ENCODE results near the gene CACNG7.

Gene CACNG7

DNA sequence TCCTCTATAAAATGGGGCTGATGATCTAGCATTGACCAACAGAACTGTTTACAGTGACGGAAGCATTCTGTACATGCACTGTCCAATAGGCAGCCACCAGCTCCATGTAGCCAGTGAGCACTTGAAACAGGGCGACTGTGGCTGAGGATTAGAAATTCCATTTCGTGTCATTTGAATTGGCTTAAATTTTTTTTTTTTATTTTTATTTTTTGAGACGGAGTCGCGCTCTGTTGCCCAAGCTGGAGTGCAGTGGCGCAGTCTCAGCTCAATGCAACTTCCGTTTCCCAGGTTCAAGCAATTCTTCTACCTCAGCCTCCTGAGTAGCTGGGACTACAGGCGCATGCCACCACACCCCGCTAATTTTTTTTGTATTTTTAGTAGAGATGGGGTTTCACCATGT lies 24.0 kb upstream of the CACNG7 start:
- TF ChIP-seq ZFX (IDR thresholded peaks at IDR 0.05; ENCODE audit: borderline replicate concordance): no peak
- TF ChIP-seq, protein P1, sequence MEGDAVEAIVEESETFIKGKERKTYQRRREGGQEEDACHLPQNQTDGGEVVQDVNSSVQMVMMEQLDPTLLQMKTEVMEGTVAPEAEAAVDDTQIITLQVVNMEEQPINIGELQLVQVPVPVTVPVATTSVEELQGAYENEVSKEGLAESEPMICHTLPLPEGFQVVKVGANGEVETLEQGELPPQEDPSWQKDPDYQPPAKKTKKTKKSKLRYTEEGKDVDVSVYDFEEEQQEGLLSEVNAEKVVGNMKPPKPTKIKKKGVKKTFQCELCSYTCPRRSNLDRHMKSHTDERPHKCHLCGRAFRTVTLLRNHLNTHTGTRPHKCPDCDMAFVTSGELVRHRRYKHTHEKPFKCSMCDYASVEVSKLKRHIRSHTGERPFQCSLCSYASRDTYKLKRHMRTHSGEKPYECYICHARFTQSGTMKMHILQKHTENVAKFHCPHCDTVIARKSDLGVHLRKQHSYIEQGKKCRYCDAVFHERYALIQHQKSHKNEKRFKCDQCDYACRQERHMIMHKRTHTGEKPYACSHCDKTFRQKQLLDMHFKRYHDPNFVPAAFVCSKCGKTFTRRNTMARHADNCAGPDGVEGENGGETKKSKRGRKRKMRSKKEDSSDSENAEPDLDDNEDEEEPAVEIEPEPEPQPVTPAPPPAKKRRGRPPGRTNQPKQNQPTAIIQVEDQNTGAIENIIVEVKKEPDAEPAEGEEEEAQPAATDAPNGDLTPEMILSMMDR (IDR thresholded peaks at IDR 0.05): no peak
- no peak overlapping the region for H3K27ac ChIP-seq

DNA sequence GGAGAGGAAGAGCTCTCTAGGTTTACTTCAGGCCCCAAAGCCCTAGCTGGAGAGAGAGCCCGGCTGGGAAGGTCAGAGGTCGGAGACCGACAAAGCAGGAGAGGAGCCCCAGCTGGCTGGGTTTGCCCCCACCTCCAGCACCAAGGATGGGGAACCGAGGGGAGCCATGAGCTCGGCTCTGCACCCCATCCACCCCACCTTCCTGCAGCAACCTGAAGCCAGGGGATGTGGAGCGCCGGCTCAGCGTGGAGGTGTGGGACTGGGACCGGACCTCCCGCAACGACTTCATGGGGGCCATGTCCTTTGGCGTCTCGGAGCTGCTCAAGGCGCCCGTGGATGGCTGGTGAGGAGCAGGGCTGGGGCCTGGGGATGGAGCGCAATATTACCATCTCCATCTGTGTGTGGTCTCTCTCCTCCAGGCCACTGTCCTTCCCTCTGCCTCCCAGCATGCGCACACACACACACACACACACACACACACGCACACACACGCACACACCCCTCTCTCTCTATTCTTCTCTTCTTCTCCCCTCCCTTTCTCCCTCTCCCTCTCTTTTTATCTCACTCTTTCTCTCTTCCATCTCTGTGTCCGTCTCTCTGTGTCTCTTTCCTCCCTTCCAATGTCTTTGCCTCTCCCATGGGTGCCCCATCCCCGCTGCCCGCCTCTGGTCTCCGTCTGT lies 16.6 kb upstream of the CACNG7 start:
- no peak for TF ChIP-seq ZFX (IDR thresholded peaks at IDR 0.05; ENCODE audit: borderline replicate concordance)
- no peak overlapping the region for H3K27ac ChIP-seq

DNA sequence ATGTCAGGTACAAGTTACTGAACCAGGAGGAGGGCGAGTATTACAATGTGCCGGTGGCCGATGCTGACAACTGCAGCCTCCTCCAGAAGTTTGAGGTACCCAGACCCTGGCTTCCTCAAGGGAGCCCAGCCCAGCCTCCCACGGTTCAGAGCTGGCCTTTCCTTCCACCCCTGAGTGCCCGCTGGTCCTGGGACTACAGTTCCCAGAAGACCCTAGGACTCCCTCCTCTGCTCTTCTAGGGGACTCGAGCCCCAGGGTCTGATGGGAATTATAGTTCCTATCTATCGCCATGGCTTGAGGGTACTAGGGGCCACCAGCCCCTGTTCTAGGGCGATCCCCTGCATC lies 16.1 kb upstream of the CACNG7 start:
- H3K27ac ChIP-seq: no peak overlapping the region
- TF ChIP-seq, protein P1 (IDR thresholded peaks at IDR 0.05): no peak
- no peak for TF ChIP-seq ZFX (IDR thresholded peaks at IDR 0.05; ENCODE audit: borderline replicate concordance)

DNA sequence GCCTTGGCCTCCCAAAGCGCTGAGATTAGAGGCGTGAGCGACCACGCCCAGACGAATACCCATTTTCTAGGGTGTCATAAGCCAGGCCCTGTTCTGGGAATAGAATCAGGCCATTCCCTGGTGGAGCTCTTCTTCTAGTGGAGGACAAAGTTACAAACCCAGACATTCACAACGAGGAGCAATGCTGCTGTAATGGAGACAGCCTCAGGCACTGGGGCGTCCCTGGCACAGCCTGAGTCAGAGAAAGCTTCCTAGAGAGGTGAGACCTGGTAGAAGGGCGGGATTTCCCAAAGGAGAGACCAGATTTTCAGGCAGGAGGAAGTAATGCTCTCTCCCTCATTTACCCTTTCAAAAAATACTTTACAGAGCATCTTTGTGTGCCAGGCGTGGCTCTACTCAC lies 14.4 kb upstream of the CACNG7 start:
- H3K27ac ChIP-seq: no peak overlapping the region
- TF ChIP-seq ZFX (IDR thresholded peaks at IDR 0.05; ENCODE audit: borderline replicate concordance): no peak
- TF ChIP-seq, protein P1 (IDR thresholded peaks at IDR 0.05): no peak

DNA sequence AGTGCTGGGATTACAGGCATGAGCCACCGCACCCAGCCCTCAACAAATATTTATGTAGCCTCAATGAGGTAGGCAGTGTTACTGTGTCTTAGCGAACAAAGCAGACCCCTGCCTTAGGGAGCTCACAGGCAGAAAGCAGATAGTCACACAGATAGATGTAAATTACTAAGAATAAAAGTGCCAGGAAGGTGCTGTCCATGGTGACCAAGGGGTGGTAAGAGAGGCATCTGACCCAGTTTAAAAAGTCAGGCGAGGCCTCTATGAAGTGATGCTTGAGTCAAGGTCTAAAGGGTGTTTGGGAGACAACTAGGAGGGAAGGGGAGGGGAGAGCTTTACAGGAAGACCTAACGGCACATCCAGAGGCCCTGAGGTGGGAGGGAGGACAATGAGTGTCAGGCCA lies 12.4 kb upstream of the CACNG7 start:
- no peak overlapping the region for H3K27ac ChIP-seq
- TF ChIP-seq, protein P1 (IDR thresholded peaks at IDR 0.05): no peak
- no peak for TF ChIP-seq ZFX (IDR thresholded peaks at IDR 0.05; ENCODE audit: borderline replicate concordance)

DNA sequence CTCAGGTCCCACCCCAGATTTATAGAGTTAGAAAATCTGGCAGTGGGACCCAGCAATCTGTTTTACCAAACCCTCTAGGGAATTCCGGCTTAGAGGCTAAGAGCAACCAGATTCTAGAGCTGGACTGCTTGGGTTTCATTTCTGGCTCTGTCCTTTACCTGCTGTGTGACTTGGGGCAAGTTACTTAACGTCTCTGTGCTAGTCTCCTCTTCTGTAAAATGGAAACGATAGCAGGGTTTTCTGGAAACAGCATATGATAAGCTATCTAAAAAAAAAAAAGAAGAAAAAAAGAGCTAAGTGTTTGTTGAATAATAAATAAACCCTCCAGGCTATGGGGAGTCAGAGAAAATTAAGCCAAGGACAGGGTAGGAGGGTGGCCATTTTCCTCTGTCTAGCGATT lies 11.6 kb upstream of the CACNG7 start:
- TF ChIP-seq, protein P1 (IDR thresholded peaks at IDR 0.05): no peak
- no peak for TF ChIP-seq ZFX (IDR thresholded peaks at IDR 0.05; ENCODE audit: borderline replicate concordance)
- no peak overlapping the region for H3K27ac ChIP-seq

DNA sequence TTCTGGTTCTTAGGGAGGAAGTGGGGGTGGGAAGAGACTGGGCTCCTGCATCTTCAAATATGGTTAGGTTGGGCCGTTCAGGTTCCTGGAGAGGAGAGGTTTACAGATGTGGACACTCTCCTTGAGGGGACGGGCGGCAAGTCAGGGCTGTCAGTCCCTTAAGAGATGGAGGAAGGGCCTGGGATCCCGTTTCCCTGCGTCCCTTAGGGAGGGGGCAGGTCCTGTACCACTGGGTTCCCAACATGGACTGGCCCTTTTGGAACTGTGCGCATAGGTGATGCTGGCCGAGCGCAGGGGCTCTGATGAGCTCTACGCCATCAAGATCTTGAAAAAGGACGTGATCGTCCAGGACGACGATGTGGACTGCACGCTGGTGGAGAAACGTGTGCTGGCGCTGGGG lies 10.9 kb upstream of the CACNG7 start:
- H3K27ac ChIP-seq: peak overlapping the region; percentile 40
- TF ChIP-seq, protein P1 (IDR thresholded peaks at IDR 0.05): no peak
- TF ChIP-seq ZFX (IDR thresholded peaks at IDR 0.05; ENCODE audit: borderline replicate concordance): no peak

All from 22Rv1 (cell line).